Sigmoid colon (tissue), 7 donors: Measurements from ENCODE around the gene SEC14L1. TPM values are rescaled to one million over a fixed set of nuclear protein-coding genes. Genes with fewer than 3 reads are reported as not detected.

Experiments
- DNase-seq: peaks from one replicate; pipeline ENCODE4 v3.0.0-alpha.2; 2019
- H3K27ac ChIP-seq, 4 donors: fragments of 200-600 bp; sonication (generic); one replicate each; pipeline ENCODE4 v1.5.1; 2016 to 2019; ENCODE audit warnings: mild to moderate bottlenecking in 1 of 4
- H3K27me3 ChIP-seq, 3 donors: fragments of 200-600 bp; sonication (generic); one replicate each; pipeline ENCODE4 v1.5.1; 2019; ENCODE audit warnings: mild to moderate bottlenecking in 1 of 3
- H3K36me3 ChIP-seq, 4 donors: fragments of 200-600 bp; sonication (generic); one replicate each; pipeline ENCODE4 v1.5.1; 2016 to 2019
- H3K4me1 ChIP-seq, 4 donors: fragments of 200-600 bp; sonication (generic); one replicate each; pipeline ENCODE4 v1.5.1; 2017 to 2019
- H3K4me3 ChIP-seq, 4 donors: fragments of 200-600 bp; sonication (generic); one replicate each; pipeline ENCODE4 v1.5.1; 2017 to 2019; ENCODE audit warnings: mild to moderate bottlenecking in 2 of 4, moderate library complexity in 1 of 4
- H3K9me3 ChIP-seq, 4 donors: fragments of 200-600 bp in 3 of 4; sonication (generic) in 3 of 4; one replicate each; pipeline versions ENCODE4 v1.5.1 to v1.6.1; 2013 to 2019
- EP300 ChIP-seq, 4 donors: sonication (generic); formaldehyde crosslinking; IDR thresholded peaks; one replicate each; pipeline ENCODE4 v1.6.1; 2017; ENCODE audit warnings: antibody characterized with exemption in 4 of 4
- POLR2A ChIP-seq, 2 donors: fragments of 450-650 bp; IDR thresholded peaks; one replicate each; pipeline ENCODE4 v1.6.1; 2016; ENCODE audit warnings: antibody characterized with exemption in 2 of 2, mild to moderate bottlenecking in 2 of 2, moderate library complexity in 2 of 2
- POLR2AphosphoS5 ChIP-seq, 4 donors: sonication (generic); formaldehyde crosslinking; IDR thresholded peaks; one replicate each; pipeline ENCODE4 v1.6.1; 2017; ENCODE audit warnings: antibody characterized with exemption in 4 of 4
- WGBS, 2 donors: extraction: QIAGEN DNeasy Blood & Tissue Kit; methylation state at CpG; one replicate each; pipeline ENCODE4 v1.1.7; 2013; 5-methylcytosine and 5-hydroxymethylcytosine counted together
- intact Hi-C: fragments of 100-400 bp; cut with DNase I; formaldehyde crosslinking; loops from one replicate; pipeline ENCODE4 v1.15.1; 2023
- polyA plus RNA-seq, 3 donors: library from polyadenylated mRNA; stranded (reverse); fragments of 200-250 nt; gene quantifications; one replicate each; pipeline ENCODE4 v1.2.3, GENCODE V29; 2013
- total RNA-seq, 4 donors: library from RNA; depleted of rRNA; stranded (reverse); fragments of >200 nt; gene quantifications; one replicate each; pipeline ENCODE4 v1.1.0, GENCODE V29; 2016
- TF ChIP-seq, protein P1 (sequence below), 4 experiments: fragments of 450-650 bp in 3 of 4; fragments of 200-600 bp in 1 of 4; IDR thresholded peaks; one replicate each; pipeline ENCODE4 v1.5.1; 2016 to 2019; ENCODE audit warnings: antibody characterized with exemption in 4 of 4, mild to moderate bottlenecking in 3 of 4, moderate library complexity in 2 of 4
- donor health status: healthy with polysubstance abuse.
- donor health status: Bipolar disorder and iron deficiency.
- donor health status: healthy.

Gene SEC14L1
- total and polyA plus RNA-seq, 7 donors: 9.6 to 39.9 (median 20.1) TPM

DNA sequence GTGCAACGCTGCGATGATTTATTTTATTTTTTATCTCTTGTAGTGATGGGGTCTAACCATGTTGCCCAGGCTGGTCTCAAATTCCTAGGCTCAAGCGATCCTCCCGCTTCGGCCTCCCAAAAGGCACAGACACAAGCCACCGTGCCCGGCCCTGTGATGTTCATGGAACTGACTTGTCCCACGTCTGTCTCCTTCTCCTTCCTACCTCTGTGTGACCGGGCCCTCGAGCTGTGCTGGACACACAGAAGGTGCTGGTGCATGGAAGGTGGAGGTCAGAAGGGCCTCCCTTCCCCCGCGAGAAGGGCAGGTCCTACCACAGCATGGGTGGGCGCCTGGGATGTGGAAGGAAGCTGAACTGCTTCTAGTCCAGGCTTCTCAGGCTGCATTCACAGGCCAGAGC lies 88.0 kb downstream of the SEC14L1 start:
- H3K4me3 ChIP-seq: no peak overlapping the region
- H3K36me3 ChIP-seq: no peaks in the 10 kb centered on the region
- no peaks in the 10 kb centered on the region for H3K27me3 ChIP-seq
- no peak for DNase-seq
- WGBS, 2 donors: 93 to 94% methylated on average over 13 of the region's 13 CpGs
- intact Hi-C loops: no loop called here
- TF ChIP-seq POLR2A (IDR thresholded peaks at IDR 0.05) (no peak), POLR2AphosphoS5 (IDR thresholded peaks at IDR 0.05) (no peak), EP300 (IDR thresholded peaks at IDR 0.05) (no peak)
- TF ChIP-seq, protein P1, sequence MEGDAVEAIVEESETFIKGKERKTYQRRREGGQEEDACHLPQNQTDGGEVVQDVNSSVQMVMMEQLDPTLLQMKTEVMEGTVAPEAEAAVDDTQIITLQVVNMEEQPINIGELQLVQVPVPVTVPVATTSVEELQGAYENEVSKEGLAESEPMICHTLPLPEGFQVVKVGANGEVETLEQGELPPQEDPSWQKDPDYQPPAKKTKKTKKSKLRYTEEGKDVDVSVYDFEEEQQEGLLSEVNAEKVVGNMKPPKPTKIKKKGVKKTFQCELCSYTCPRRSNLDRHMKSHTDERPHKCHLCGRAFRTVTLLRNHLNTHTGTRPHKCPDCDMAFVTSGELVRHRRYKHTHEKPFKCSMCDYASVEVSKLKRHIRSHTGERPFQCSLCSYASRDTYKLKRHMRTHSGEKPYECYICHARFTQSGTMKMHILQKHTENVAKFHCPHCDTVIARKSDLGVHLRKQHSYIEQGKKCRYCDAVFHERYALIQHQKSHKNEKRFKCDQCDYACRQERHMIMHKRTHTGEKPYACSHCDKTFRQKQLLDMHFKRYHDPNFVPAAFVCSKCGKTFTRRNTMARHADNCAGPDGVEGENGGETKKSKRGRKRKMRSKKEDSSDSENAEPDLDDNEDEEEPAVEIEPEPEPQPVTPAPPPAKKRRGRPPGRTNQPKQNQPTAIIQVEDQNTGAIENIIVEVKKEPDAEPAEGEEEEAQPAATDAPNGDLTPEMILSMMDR (IDR thresholded peaks at IDR 0.05): no peak
- H3K9me3 ChIP-seq: no peaks in the 10 kb centered on the region
- H3K4me1 ChIP-seq: no peaks in the 10 kb centered on the region
- H3K27ac ChIP-seq: no peak overlapping the region

DNA sequence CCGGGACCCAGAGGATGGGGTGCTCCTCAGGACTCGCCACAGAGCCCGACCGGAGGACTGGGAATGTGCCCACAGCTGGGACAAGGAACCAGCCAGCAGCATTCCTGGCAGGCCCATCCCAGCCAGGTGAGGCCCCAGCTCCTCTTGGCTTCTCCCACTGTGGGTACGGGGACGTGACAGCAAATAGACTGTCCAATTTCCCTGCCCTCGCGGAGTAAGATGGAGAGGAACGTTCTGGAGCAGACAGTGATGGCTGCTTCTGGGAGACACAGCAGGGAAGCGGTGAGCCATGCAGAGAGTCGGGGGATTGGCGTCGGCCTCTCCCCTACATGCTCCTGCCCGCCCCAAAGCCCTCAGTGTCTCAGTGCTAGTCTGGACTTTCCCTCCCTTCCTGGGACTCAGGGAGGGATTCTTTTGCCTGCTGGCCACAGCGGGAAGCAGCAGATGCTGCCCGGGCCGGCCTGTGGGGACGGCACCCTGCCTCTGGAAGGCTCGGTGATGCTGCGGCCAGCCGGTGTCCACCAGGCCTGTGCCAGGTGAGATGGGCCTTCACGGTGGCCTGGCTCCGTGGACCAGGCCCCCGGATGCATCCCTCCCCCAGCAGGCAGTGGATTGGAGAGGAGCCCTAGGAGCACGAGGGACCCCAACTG lies 89.1 kb downstream of the SEC14L1 start:
- no peak for DNase-seq
- Histone ChIP-seq H3K4me3 (no peak overlapping the region), H3K9me3 (no peaks in the 10 kb centered on the region), H3K36me3 (no peaks in the 10 kb centered on the region), H3K27me3 (no peaks in the 10 kb centered on the region), H3K4me1 (peaks cover 0 to 8% (median 6%) of the 10 kb centered on the region in 4 donors), H3K27ac (no peak overlapping the region)
- no peak for TF ChIP-seq EP300 (IDR thresholded peaks at IDR 0.05)
- no peak for TF ChIP-seq POLR2A (IDR thresholded peaks at IDR 0.05)
- no peak for TF ChIP-seq POLR2AphosphoS5 (IDR thresholded peaks at IDR 0.05)
- TF ChIP-seq, protein P1 (IDR thresholded peaks at IDR 0.05): no peak
- intact Hi-C loops: no loop called here
- 96 to 97% methylated on average over 25 of the region's 25 CpGs for WGBS, 2 donors

DNA sequence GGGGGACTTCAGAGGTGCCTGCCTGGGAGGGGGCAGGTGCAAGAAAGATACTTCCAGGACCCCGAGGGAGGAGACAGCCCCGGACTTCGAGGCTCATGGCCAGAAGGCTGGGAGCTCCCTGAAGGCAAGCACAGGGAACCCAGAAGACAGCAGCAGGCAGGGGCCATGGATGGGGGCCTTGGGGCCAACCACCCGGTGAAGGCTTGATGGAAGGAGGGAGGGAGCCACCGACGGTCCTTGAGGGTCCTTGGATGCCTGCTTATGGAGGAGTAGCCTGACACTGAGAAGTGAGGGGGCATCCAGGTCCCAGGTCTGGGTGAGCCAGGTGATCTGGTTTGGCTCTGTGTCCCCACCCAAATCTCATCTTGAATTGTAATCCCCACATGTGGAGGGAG lies 89.7 kb downstream of the SEC14L1 start:
- intact Hi-C loops: no loop called here
- no peak for DNase-seq
- 95 to 97% methylated on average over 6 of the region's 6 CpGs for WGBS, 2 donors
- H3K27ac ChIP-seq: no peak overlapping the region
- no peaks in the 10 kb centered on the region for H3K36me3 ChIP-seq
- H3K4me1 ChIP-seq: peaks cover 0 to 13% (median 10%) of the 10 kb centered on the region in 4 donors
- TF ChIP-seq POLR2AphosphoS5 (IDR thresholded peaks at IDR 0.05): no peak
- no peak for TF ChIP-seq POLR2A (IDR thresholded peaks at IDR 0.05)
- TF ChIP-seq EP300 (IDR thresholded peaks at IDR 0.05): no peak
- TF ChIP-seq, protein P1 (IDR thresholded peaks at IDR 0.05): no peak
- H3K9me3 ChIP-seq: no peaks in the 10 kb centered on the region
- no peaks in the 10 kb centered on the region for H3K27me3 ChIP-seq
- H3K4me3 ChIP-seq: no peak overlapping the region

DNA sequence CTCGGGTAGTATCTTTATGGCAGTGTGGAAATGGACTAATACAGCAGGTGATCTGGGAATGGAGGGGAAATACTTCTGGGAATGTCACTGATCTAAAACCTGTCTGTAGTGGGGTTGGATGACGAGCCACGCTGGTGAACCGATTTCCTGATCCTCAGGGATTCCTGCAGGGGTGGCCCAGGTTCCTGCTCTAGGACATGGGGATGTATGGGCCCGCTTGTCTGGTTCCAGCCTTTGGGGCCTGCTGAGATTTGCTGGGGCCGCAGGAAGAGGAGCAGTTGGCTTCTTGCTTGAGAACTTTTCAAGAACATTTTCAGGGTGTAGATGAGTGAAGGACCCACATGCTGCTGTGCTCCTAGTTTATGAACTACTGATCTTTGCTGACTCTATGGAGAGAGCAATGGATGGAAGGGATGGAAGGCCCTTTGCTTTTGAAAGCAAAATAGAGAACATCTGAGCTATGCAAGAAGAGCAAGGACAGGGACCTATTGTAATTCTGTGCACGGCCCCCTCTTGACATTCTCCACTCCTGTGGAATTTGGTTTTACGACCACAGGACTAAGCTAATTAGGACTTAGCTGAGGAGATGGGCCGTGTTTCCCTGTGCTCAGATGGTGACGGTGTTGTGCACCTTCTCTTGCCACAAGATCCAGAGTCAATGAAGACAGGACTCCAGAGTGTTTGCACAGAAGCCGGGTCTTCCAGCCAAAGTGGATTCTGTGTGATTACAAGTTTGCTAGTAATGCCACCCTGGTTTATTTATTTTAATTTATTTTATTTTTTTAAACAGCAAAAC lies 90.5 kb downstream of the SEC14L1 start:
- Histone ChIP-seq H3K9me3 (no peaks in the 10 kb centered on the region), H3K4me1 (peaks cover 0 to 20% (median 12%) of the 10 kb centered on the region in 4 donors), H3K36me3 (no peaks in the 10 kb centered on the region), H3K27ac (no peak overlapping the region), H3K27me3 (no peaks in the 10 kb centered on the region), H3K4me3 (no peak overlapping the region)
- TF ChIP-seq POLR2A (IDR thresholded peaks at IDR 0.05) (no peak), EP300 (IDR thresholded peaks at IDR 0.05) (no peak), POLR2AphosphoS5 (IDR thresholded peaks at IDR 0.05) (no peak)
- TF ChIP-seq, protein P1 (IDR thresholded peaks at IDR 0.05): no peak
- intact Hi-C loops: no loop called here
- no peak for DNase-seq
- WGBS, 2 donors: 89 to 91% methylated on average over 11 of the region's 11 CpGs
